HG02973 (cell line): ENCODE measurements around the gene AGXT.

ENCODE experiments used
- ATAC-seq: cut with Tn5 transposase; IDR thresholded peaks from one replicate; pipeline ENCODE4 v1.9.1; 2021; ENCODE audit warnings: moderate library complexity; ENCODE audit not compliant: unreplicated experiment

AGXT gene

GRCh38 chr2:240884221-240884620 is 15.6 kb downstream of the AGXT start:
- no peak for ATAC-seq

GRCh38 chr2:240884745-240885144 is 16.1 kb downstream of the AGXT start:
- no peak for ATAC-seq

- ATAC-seq: no peak
Observed at GRCh38 chr2:240885566-240885965, 16.9 kb downstream of the AGXT start.

GRCh38 chr2:240886023-240886565 is 17.5 kb downstream of the AGXT start:
- ATAC-seq: no peak

GRCh38 chr2:240886678-240887609 is 18.3 kb downstream of the AGXT start:
- ATAC-seq: no peak

- no peak for ATAC-seq
Observed at GRCh38 chr2:240887631-240888030, 19.0 kb downstream of the AGXT start.

- ATAC-seq: no peak
Observed at GRCh38 chr2:240888130-240888889, 19.7 kb downstream of the AGXT start.

GRCh38 chr2:240888890-240889573 is 20.4 kb downstream of the AGXT start:
- ATAC-seq: no peak

GRCh38 chr2:240889601-240890560 is 21.3 kb downstream of the AGXT start:
- no peak for ATAC-seq

- ATAC-seq: no peak
Observed at GRCh38 chr2:240890691-240891090, 22.1 kb downstream of the AGXT start.

- ATAC-seq: no peak
Observed at GRCh38 chr2:240891492-240892340, 23.1 kb downstream of the AGXT start.

GRCh38 chr2:240892356-240892755 is 23.7 kb downstream of the AGXT start:
- ATAC-seq: no peak

- ATAC-seq: no peak
Observed at GRCh38 chr2:240892925-240893324, 24.3 kb downstream of the AGXT start.

- no peak for ATAC-seq
Observed at GRCh38 chr2:240893363-240893844, 24.8 kb downstream of the AGXT start.

- ATAC-seq: no peak
Observed at GRCh38 chr2:240894006-240894405, 25.4 kb downstream of the AGXT start.

GRCh38 chr2:240894836-240895558 is 26.4 kb downstream of the AGXT start:
- ATAC-seq: no peak

- no peak for ATAC-seq
Observed at GRCh38 chr2:240895656-240896388, 27.2 kb downstream of the AGXT start, which contains the start of gene MAB21L4. TSS of gene MAB21L4 (minus strand) at chr2:240896156. CDS start at chr2:240895997, 159 bp downstream.
